ENCODE results near the gene SLC39A5.

Gene SLC39A5

GRCh38 chr12:56213878-56214277 lies 16.0 kb upstream of the SLC39A5 start:
- no peak overlapping the region for H3K4me3 ChIP-seq (ENCODE audit: control insufficient read depth, low read depth, low read length)
- TF ChIP-seq, protein P1, sequence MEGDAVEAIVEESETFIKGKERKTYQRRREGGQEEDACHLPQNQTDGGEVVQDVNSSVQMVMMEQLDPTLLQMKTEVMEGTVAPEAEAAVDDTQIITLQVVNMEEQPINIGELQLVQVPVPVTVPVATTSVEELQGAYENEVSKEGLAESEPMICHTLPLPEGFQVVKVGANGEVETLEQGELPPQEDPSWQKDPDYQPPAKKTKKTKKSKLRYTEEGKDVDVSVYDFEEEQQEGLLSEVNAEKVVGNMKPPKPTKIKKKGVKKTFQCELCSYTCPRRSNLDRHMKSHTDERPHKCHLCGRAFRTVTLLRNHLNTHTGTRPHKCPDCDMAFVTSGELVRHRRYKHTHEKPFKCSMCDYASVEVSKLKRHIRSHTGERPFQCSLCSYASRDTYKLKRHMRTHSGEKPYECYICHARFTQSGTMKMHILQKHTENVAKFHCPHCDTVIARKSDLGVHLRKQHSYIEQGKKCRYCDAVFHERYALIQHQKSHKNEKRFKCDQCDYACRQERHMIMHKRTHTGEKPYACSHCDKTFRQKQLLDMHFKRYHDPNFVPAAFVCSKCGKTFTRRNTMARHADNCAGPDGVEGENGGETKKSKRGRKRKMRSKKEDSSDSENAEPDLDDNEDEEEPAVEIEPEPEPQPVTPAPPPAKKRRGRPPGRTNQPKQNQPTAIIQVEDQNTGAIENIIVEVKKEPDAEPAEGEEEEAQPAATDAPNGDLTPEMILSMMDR (conservative IDR thresholded peaks at IDR 0.05; ENCODE audit: control insufficient read depth, insufficient read depth, low read depth, low read length): no peak
- no peak for DNase-seq (ENCODE audit: low read depth)

- H3K4me3 ChIP-seq (ENCODE audit: control insufficient read depth, low read depth, low read length): no peak overlapping the region
- no peak for DNase-seq (ENCODE audit: low read depth)
- TF ChIP-seq, protein P1 (conservative IDR thresholded peaks at IDR 0.05; ENCODE audit: control insufficient read depth, insufficient read depth, low read depth, low read length): no peak
These were observed 13.4 kb upstream of the SLC39A5 start for GRCh38 chr12:56216461-56216860.

DNA sequence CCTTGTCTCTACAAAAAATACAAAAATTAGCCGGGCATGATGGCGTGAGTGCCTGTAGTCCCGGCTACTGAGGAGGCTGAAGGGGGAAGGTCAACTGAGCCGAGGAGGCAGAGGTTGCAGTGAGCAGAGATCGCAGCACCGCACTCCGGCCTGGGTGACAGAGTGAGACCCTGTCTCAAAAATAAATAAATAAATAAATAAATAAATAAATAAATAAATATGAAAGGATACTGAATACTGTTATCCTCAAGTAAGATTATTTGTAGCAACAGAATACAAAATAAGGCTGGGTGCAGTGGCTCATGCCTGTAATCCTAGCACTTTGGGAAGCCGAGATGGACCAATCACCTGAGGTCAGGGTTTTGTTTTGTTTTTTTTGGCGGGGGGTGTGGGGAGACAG lies 10.0 kb upstream of the SLC39A5 start:
- no peak overlapping the region for H3K4me3 ChIP-seq (ENCODE audit: control insufficient read depth, low read depth, low read length)
- no peak for DNase-seq (ENCODE audit: low read depth)
- TF ChIP-seq, protein P1 (conservative IDR thresholded peaks at IDR 0.05; ENCODE audit: control insufficient read depth, insufficient read depth, low read depth, low read length): no peak

- H3K4me3 ChIP-seq (ENCODE audit: control insufficient read depth, low read depth, low read length): peak overlapping the region; percentile 94
- TF ChIP-seq, protein P1 (conservative IDR thresholded peaks at IDR 0.05; ENCODE audit: control insufficient read depth, insufficient read depth, low read depth, low read length): no peak
- DNase-seq (ENCODE audit: low read depth): peak; percentile 42
These were observed 9.1 kb upstream of the SLC39A5 start for GRCh38 chr12:56220611-56221231.

DNA sequence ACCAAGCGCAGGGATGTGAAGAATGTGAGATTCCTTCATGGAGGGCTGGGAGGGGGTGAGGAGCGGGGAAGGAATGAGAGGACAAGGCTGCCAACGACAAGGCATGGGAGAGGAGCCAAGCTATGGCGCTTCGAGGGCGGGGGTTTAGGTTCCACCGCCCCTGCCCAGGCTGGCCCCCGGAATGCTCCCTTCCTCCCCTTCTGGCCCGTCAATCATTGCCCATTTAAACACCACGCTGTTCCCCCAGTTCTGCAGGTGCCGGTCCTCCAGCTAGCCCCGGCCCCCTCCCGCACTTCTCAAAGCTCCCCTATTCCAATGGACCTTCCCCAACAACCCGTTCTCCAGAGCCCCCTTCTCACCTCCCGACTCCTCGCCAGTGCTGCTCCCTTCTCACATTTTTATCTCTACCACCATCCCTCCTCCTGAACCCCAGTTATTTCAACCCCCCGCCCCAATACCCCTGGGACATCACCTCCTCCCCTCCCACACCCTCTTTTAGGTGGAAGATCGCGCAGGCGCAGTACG lies 8.6 kb upstream of the SLC39A5 start:
- H3K4me3 ChIP-seq (ENCODE audit: control insufficient read depth, low read depth, low read length): peak overlapping the region; percentile 94
- TF ChIP-seq, protein P1 (conservative IDR thresholded peaks at IDR 0.05; ENCODE audit: control insufficient read depth, insufficient read depth, low read depth, low read length): no peak
- DNase-seq (ENCODE audit: low read depth): peak; percentile 60

GRCh38 chr12:56221757-56222530 lies 7.9 kb upstream of the SLC39A5 start, which contains the start of gene RNF41:
Gene RNF41, minus strand, starts transcription at chr12:56221922. Its CDS starts 7,875 bp downstream, at chr12:56214047.
- peak within 1 kb of the TSS; percentile 94 for H3K4me3 ChIP-seq (ENCODE audit: control insufficient read depth, low read depth, low read length)
- peak; percentile 96 for DNase-seq (ENCODE audit: low read depth)
- TF ChIP-seq, protein P1 (conservative IDR thresholded peaks at IDR 0.05; ENCODE audit: control insufficient read depth, insufficient read depth, low read depth, low read length): no peak

Data from fibroblast of mammary gland (primary cell).